HepG2 (cell line): Measurements from ENCODE around the gene SLC13A3. TPM values are rescaled to one million over a fixed set of nuclear protein-coding genes. Genes with fewer than 3 reads are reported as not detected.

Experiments
- AGO1 ChIP-seq: fragments of 200-400 bp; formaldehyde crosslinking; IDR thresholded peaks from 2 replicates; pipeline ENCODE4 v1.6.1; 2017; ENCODE audit warnings: mild to moderate bottlenecking, low read depth, low read length, moderate library complexity; ENCODE audit not compliant: poor library complexity, severe bottlenecking
- CHCHD3 ChIP-seq: sonication (generic); formaldehyde crosslinking; IDR thresholded peaks from 2 replicates; pipeline ENCODE4 v1.8.0; 2022; ENCODE audit warnings: mild to moderate bottlenecking, missing genetic modification reagents, moderate library complexity
- HHEX ChIP-seq: IDR thresholded peaks from 2 replicates; pipeline ENCODE4 v1.6.1; 2016; ENCODE audit warnings: control low read depth
- HMGXB4 ChIP-seq, 2 experiments: sonication (generic) in 1 of 2; formaldehyde crosslinking in 1 of 2; IDR thresholded peaks; 2 replicates each; pipeline versions ENCODE4 v1.4.0 to v1.6.1; 2018 to 2020; ENCODE audit warnings: missing genetic modification reagents in 2 of 2, borderline replicate concordance in 1 of 2, low read depth in 1 of 2, mild to moderate bottlenecking in 1 of 2, missing biosample characterization in 1 of 2
- JUN ChIP-seq: sonication (generic); formaldehyde crosslinking; IDR thresholded peaks from 2 replicates; pipeline ENCODE4 v1.4.0; 2020; ENCODE audit warnings: mild to moderate bottlenecking, missing genetic modification reagents
- MED1 ChIP-seq: sonication (generic); formaldehyde crosslinking; IDR thresholded peaks from 2 replicates; pipeline ENCODE4 v1.4.0; 2020; ENCODE audit warnings: missing genetic modification reagents
- NRL ChIP-seq: sonication (generic); formaldehyde crosslinking; IDR thresholded peaks from 2 replicates; pipeline ENCODE4 v1.5.0; 2020; ENCODE audit warnings: missing genetic modification reagents, mild to moderate bottlenecking, moderate library complexity, borderline replicate concordance
- PCBP1 ChIP-seq: fragments of 200-400 bp; formaldehyde crosslinking; IDR thresholded peaks from 2 replicates; pipeline ENCODE4 v1.6.1; 2017; ENCODE audit warnings: mild to moderate bottlenecking, low read depth, low read length, borderline replicate concordance
- REPIN1 ChIP-seq: sonication (generic); formaldehyde crosslinking; IDR thresholded peaks from 2 replicates; pipeline ENCODE4 v1.8.0; 2022; ENCODE audit warnings: missing genetic modification reagents, low read depth, mild to moderate bottlenecking, borderline replicate concordance
- SNAI1 ChIP-seq: sonication (generic); formaldehyde crosslinking; IDR thresholded peaks from 2 replicates; pipeline ENCODE4 v1.5.0; 2020; ENCODE audit warnings: mild to moderate bottlenecking, missing genetic modification reagents, borderline replicate concordance
- TCF12 ChIP-seq, 2 experiments: fragments of 450-650 bp in 1 of 2; sonication (generic) in 1 of 2; formaldehyde crosslinking in 1 of 2; IDR thresholded peaks; 2 replicates each; pipeline versions ENCODE4 v1.6.1 to v1.8.0; 2017 to 2022; ENCODE audit warnings: antibody characterized with exemption in 1 of 2, mild to moderate bottlenecking in 1 of 2, missing genetic modification reagents in 1 of 2, moderate library complexity in 1 of 2
- ZBTB4 ChIP-seq: sonication (generic); formaldehyde crosslinking; IDR thresholded peaks from 2 replicates; pipeline ENCODE4 v1.4.0; 2020; ENCODE audit warnings: missing genetic modification reagents, mild to moderate bottlenecking, borderline replicate concordance
- ZNF124 ChIP-seq: sonication (generic); formaldehyde crosslinking; IDR thresholded peaks from 2 replicates; pipeline ENCODE4 v1.4.0; 2020; ENCODE audit warnings: missing genetic modification reagents
- ZNF253 ChIP-seq: sonication (generic); formaldehyde crosslinking; IDR thresholded peaks from 2 replicates; pipeline ENCODE4 v1.8.0; 2022; ENCODE audit warnings: mild to moderate bottlenecking, missing genetic modification reagents, borderline replicate concordance
- ZNF713 ChIP-seq: sonication (generic); formaldehyde crosslinking; IDR thresholded peaks from 2 replicates; pipeline ENCODE4 v1.4.0; 2020; ENCODE audit warnings: mild to moderate bottlenecking, missing genetic modification reagents
- ZNF724P ChIP-seq: sonication (generic); formaldehyde crosslinking; IDR thresholded peaks from 2 replicates; pipeline ENCODE4 v1.8.0; 2022; ENCODE audit warnings: missing genetic modification reagents, borderline replicate concordance
- ZNF770 ChIP-seq: sonication (generic); formaldehyde crosslinking; IDR thresholded peaks from 2 replicates; pipeline ENCODE4 v1.5.0; 2020; ENCODE audit warnings: mild to moderate bottlenecking, missing genetic modification reagents
- ZSCAN29 ChIP-seq: sonication (generic); formaldehyde crosslinking; conservative IDR thresholded peaks from 2 replicates; pipeline ENCODE4 v1.4.0; 2020; ENCODE audit warnings: mild to moderate bottlenecking, missing genetic modification reagents
- polyA plus RNA-seq, 8 experiments: library from polyadenylated mRNA; depleted of rRNA in 3 of 8; stranded (reverse) in 7 of 8; unstranded in 1 of 8; fragments of >200 nt; fragmentation: Illumina TruSeq in 4 of 8; extraction: Trizol in 4 of 8; gene quantifications; 2 replicates each; pipeline versions ENCODE4 v1.2.1 to v1.2.3, GENCODE V29; 2011 to 2016; ENCODE audit warnings: low read depth in 4 of 8, missing spikeins in 1 of 8, mixed read lengths in 1 of 8; ENCODE audit not compliant: insufficient read depth in 1 of 8
- total RNA-seq, 5 experiments: library from RNA; depleted of rRNA; stranded (reverse); fragments of >200 nt; fragmentation: Illumina TruSeq; extraction: Trizol; gene quantifications; 2 replicates each; pipeline ENCODE4 v1.2.3, GENCODE V29; 2016; ENCODE audit warnings: low read depth in 1 of 5
- TF ChIP-seq, protein P1 (sequence below): sonication (generic); formaldehyde crosslinking; IDR thresholded peaks from 2 replicates; pipeline ENCODE4 v1.8.1; 2023; ENCODE audit warnings: missing genetic modification reagents, mild to moderate bottlenecking, borderline replicate concordance

Gene SLC13A3
- total and polyA plus RNA-seq, 2 of the 13 experiments (the other 11 are each of a cell fraction or from before 2014, with no cell fraction given): 66.5 to 76.0 TPM

DNA sequence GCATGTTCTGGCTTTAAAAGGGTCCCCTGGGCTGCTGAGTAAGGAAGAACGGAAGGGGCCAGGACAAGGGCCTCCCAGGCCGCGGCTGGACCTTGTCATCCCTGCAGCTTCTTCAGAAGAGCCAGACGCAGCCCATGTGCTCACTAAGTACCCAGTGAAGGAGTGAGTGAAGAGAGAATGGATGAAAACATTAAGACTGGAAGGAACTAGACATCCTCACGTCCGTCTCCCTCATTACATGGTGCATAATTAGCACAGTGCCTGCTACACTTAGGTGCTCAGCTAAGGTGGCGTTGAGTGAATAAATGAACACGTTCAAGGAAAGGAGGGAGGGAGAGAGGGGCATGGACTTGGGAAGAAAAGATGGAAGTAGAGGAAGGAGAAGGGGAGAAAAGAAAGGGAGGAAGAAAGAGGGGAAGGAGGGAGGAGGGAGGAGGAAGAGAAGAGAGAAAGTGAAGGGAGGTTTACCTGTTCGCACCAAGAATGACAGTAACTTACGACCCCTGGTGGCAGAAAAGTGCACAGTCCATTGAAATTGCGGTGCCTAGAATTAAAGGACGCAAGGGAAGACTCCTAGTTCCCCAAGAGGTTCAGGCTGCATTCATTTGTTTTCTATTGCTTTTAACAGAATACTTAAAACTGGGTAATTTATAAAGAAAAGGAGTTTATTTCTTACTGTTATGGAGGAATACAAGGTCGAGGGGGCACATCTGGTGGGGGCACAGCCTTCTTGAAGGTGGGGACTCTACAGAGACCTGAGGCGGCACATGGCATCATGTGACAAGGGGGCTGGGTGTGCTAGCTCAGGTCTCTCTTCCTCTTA, 30.0 kb upstream of the SLC13A3 start (continued):
- TF ChIP-seq, protein P1, sequence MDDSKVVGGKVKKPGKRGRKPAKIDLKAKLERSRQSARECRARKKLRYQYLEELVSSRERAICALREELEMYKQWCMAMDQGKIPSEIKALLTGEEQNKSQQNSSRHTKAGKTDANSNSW (CRISPR knock-in tag): no peak
- TF ChIP-seq HHEX (no peak), ZSCAN29 (CRISPR knock-in tag) (0 out of 2 replicates have a peak, but pooled peaks have one; percentile 49), ZNF253 (no peak), SNAI1 (CRISPR knock-in tag) (no peak), TCF12 (IDR thresholded peaks at IDR 0.05) (no peak), TCF12 (CRISPR knock-in tag; IDR thresholded peaks at IDR 0.05) (no peak), ZNF724P (CRISPR knock-in tag) (no peak), ZBTB4 (CRISPR knock-in tag) (no peak), CHCHD3 (CRISPR knock-in tag) (no peak), HMGXB4 (CRISPR knock-in tag; IDR thresholded peaks at IDR 0.05; ENCODE audit: borderline replicate concordance in 1 of 2, low read depth in 1 of 2) (peak; percentile 53 to 64; a peak in 3 of 4 replicates), ZNF713 (CRISPR knock-in tag) (no peak), JUN (0 out of 2 replicates have a peak, but pooled peaks have one; percentile 9), ZNF770 (peak; percentile 32; the same call in 1 of the 2 replicates), NRL (CRISPR knock-in tag) (no peak), AGO1 (no peak), REPIN1 (CRISPR knock-in tag) (peak; percentile 80; the same call in 1 of the 2 replicates), MED1 (CRISPR knock-in tag) (peak; percentile 48), PCBP1 (0 out of 2 replicates have a peak, but pooled peaks have one; percentile 65), ZNF124 (CRISPR knock-in tag) (peak; percentile 75; the same call in 1 of the 2 replicates)
